A172 (cell line): ENCODE data around the gene AGPAT4. TPM values are rescaled to one million over a fixed set of nuclear protein-coding genes. Genes with fewer than 3 reads are reported as not detected.
"Not testable (repeated sequence)": the region's sequence is repeated elsewhere in the genome, so short reads cannot be mapped to it uniquely, and the experiment has no call there.

Experiments used
- DNase-seq: peaks from one replicate; pipeline ENCODE4 v3.0.0-alpha.2; 2015; ENCODE audit warnings: low spot score
- total RNA-seq: library from RNA; depleted of rRNA; stranded (reverse); fragments of >200 nt; shearing (Covaris generic); gene quantifications from 2 replicates; pipeline ENCODE4 v1.2.3, GENCODE V29; 2014

Gene AGPAT4
- total RNA-seq, 1 experiment from 2014 or later: 4.4 TPM

DNA sequence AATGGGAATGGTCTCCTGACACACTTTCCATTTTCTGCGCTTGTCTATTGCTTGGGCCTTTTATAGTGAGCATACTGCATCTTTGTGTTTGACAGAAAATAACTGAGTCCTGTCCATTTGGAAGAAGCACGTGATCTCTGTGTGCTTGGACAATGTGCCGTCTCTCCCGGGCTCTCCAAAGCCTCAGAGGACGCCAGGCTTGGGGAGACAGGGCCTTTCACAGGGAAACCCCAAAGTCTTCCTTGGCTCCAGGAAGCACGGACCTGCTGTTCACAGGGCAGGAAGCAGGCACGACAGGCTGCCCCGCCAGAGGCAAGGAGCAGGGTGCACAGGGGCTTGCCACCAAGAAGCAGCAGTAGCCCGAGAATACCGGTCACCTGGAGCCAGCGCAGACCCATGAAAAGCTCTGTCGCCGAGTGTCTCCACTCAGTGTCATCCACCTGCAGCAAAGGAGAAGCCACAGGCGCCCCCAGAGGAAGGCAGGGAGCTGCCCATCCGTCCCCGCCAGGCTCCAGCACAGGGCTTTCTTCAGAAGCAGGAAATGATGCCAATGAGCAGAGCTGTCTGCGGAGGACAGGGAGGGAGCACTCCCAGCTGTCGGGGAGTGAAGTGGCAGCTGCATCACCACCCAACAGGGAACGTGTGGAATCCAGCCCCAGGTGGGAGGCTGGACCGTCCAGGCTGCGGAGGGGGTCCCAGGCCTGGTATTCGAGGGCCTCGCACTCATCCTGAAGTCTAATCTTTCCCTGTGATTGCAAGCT is 135.1 kb downstream of the AGPAT4 start:
- DNase-seq: no peak

DNA sequence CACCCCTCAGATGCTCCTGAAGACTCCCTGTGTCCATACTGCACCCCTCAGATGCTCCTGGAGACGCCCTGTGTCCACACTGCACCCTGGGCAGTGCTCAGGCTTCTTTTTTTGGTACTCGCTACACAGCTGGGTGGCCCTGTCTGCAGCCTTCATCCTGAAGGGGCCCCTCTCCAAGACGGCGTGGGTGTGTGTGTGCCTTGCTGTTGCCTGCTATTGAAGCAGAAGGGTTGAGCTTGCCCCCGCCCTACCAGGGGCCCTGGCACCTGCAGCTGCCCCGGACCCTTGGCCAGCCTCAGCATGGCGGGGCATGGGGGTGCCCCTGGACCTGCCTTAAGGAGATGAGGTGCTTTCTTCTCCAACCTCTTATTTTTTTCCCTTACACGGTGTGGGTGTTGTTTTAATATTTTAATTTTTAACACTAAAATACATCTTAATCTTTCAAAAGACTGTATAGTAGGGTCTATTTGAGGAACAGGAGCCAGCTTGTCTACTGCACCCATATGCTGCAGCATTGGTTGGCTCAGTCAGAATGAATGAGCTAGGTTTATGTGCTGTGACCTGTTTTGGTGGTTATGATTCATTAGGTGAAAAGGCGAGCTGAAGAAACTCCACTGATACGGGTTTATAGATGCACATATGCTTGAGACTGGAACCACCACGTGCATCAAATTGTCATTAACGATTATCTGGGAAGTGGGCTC is 135.9 kb downstream of the AGPAT4 start:
- DNase-seq: peak; percentile 16

DNA sequence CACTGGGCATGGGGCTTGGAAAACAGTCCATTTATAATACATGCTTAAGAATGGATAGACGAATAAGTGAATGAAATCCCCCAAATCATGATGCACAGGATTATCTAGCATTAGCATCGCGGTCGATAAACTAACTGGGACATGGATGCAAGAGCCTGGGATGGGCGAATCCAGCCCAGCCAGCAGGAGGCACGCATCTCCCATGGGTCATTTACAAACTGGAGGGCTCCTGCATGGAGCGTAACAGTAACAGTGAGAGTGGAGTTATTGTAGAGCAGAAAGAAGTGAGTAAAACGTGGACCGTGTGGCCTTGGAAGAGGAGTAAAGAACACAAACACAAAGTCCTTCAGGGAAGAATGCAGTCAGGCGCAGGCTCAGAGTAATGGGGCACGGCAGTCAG is 136.5 kb downstream of the AGPAT4 start:
- DNase-seq: no peak

DNA sequence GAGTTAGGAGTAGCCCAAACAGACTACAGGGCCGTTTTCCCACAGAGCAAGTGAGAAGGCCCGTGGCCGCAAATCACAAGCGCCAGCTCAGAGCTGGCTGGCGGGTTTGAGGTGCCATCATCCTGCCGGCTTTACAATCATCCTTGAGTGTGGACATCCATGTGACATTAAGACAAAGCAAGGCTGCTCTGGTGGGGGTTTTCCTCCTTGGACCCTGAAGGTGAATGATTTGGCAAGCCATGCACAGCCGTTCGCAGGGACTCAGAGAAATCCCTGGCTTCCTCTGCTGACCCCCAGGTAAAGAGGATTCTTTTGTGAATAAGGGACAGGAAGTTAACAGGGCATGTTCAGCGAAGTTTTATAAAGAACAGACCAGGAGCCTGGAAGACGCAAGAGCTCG is 137.2 kb downstream of the AGPAT4 start:
- DNase-seq: no peak

DNA sequence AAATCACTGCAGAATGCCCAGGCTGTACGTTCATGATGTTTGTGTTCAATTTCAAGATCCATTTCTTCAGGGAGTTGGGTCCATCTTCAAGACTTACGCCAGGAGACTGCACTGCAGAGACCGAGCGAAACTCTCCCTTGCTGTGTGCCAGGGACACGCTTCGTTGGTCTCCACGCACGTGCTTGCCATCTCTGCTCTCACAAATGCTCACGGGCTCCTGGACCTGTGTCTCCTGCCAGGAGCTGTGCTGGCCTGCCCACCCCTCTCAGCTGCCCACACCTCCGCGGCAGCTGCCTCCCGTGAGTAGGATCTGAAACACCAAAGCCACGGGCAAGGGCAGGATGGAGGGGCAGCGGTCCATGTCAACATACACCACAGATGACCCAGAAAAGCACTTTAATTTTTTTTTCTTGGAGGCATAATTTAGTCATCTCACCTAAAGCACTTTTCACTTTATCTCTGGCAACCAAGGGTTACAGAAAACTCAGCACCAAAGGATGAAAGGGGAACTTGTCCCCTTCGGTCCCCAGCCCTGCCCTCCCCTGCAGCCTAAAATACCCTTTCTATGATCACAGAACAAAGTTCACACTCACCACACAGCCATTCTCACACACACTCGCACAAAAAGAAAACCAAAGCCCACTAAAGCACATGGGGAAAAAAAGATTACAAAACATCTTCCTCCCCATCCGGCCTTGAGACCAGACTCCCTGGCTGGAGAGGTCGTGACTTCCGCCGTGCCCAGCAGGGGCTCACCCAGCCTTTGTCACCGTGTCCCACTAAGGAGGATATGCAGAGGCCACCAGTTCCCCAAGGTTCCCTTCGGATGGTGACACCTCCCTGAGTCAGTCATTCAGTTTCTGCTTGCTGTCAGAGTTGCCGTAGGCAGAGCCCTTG is 137.9 kb downstream of the AGPAT4 start:
- no peak for DNase-seq

DNA sequence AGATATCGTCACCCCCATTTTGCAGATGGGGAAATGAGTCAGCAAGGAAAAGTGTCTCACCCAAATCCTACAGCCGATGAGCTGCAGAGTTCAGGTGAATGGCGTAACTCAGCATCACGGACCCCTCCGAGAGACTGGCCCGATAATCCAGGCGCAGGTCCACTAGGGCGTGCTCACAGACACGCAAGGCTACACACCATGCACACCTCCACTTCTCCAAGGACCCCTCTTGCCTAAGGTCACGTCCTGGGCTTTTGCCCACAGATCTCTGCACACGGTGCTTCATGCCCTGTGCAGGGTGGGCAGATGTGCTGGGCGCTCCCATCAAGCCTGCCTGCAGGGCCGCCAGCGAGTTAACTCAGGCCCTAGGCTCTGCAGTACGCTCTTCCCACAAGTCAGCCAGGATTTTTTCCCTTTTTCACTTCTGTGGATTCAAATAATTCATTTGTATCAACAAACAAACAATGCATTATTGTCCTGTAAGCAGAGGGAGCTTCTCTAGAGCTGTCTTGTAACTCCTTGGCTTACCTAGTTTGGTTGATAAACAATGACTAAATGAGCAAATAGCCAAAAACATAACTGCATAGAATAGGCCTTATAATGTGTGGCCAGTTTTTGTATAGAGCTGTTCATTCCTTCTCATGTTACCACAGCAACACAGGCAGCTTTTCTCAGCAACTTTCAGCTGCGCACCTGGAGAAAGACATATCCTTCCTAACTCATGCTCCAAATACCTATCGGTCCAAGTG is 139.1 kb downstream of the AGPAT4 start:
- DNase-seq: no peak

DNA sequence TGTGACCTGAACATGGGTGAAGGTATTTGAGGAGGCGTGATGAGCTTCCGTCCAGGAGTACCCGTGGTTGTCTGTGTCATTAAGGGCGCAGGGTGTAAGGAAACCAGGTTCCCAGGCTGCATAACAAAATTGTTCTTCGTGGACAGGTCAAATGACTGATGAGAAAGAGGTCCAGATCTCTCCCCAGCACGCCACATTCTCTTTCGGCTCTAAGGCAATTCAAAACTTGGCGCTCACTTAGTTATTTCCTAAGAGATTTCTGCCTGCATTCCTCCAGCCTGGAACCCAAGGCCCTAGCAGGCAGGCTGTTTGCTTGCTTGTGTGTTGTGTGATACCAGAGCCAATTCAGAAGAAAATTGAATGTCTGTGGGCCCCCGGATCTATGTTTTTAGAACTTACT is 139.9 kb downstream of the AGPAT4 start:
- no peak for DNase-seq

DNA sequence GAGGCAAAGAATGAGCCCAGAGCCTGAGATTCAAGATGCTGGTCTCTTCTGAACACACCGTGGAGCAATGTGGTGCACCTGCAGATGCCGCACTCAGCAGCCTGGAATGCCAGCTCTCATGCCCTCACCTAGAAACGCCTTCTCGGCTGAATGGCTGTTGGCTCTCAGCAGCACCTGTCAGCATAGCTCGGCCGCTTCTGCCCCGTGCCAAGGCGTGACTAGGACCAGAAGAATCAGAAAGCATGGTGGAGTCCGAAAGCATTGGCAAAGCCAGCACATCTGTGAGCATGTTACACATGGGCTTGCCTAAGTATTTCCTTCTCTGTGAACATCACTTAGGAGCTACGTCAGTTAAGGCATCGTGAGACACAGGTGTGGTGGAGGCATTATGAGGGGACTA is 141.5 kb downstream of the AGPAT4 start:
- no peak for DNase-seq

DNA sequence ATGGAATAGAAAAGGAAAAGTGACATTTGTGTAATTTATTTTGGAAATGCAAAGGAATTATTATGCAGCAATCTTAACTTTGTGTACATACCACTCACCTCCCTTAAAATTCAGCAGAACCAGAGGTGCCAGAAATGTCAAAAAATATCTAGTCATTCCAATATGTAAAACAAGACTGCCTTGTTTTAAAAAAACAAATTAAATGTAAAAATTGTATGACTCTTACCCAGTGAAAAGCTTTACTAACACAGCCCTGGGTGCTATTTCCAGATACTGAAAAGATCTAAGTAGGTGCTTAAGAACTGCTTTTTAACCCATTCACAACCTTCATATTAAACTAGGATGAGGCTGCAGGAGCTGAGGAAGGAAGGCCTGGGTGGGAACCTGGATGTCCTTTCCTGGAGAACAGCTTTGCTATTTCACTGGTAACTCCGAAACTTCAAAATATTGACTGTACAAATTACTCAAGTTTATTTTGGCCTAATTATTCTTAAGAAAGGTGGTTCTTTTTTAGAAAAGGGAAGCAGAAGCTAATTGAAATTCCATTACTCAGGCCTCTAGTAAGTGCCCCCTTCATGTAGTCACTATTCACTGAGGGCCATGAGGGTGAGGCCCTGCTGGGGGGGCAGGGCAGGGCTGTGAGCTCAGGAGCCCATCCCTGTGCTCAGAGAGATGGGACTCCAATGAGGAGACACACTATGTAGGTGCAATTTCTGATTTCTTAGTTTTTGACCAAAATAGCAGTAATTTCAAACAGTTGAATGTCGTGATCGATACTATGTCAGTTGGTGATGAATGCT is 142.7 kb downstream of the AGPAT4 start:
- DNase-seq: no peak

DNA sequence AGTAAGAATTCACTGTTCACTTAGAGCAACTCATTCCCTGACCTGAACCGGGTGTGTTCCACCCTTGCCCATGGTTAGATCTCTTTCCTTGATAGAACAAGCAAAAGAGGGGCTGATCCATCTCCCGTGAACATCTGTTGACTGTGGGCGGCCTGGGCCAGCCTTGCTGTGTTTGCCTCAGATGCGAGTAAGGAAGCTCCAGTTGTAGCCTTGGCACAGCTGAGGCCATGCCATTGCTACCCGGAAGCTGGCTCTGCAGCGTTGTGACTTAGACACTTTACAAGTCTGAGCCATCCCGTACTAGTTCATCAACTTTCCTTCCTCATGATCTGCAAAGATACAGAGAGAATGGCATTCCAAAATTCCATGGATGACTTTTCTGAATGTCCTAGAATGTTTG is 143.3 kb downstream of the AGPAT4 start:
- no peak for DNase-seq

DNA sequence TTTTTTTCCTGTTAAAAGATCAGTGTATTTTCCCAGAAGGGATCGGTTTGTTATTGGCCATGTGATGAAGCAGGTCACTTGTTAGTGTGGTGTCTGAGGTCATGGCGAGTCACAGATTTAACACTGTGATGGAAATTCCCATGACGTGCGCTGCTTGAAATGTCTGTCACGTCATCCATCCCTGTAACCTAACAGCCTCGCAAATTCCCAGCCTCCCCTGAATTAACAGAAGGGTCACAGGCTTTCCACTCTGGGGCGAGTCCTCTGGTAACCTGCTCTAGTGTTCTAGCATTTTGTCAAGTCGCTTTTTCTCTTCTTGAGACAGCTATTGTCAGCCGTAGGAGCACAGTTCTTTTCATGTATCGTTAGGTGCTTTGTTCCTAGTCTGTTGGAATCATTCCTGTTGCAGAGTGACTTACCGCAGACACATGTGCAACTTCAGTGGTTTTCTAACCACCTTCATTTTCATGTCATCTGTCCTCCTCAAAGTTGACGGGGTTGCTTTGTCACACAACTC is 145.1 kb downstream of the AGPAT4 start:
- peak; percentile 87 for DNase-seq

DNA sequence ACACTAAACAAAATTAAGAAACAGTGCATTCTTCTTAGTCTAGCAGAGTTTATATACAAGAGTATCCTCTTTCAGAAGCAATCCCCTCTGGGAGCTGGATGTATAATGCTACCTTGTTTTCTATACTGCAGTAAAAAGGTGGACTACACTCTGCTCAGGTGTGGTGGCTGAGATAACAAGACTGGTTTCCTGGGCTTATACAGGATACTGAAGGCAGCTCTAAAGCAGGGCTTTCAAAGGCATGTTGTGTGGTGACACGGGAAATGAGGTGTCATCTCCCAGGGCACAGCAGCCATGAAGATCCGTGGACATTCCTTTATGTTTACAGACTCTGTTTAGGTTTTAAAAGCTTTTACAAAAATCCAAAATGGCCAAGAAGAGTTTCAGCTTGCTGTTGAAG is 145.6 kb downstream of the AGPAT4 start:
- no peak for DNase-seq

DNA sequence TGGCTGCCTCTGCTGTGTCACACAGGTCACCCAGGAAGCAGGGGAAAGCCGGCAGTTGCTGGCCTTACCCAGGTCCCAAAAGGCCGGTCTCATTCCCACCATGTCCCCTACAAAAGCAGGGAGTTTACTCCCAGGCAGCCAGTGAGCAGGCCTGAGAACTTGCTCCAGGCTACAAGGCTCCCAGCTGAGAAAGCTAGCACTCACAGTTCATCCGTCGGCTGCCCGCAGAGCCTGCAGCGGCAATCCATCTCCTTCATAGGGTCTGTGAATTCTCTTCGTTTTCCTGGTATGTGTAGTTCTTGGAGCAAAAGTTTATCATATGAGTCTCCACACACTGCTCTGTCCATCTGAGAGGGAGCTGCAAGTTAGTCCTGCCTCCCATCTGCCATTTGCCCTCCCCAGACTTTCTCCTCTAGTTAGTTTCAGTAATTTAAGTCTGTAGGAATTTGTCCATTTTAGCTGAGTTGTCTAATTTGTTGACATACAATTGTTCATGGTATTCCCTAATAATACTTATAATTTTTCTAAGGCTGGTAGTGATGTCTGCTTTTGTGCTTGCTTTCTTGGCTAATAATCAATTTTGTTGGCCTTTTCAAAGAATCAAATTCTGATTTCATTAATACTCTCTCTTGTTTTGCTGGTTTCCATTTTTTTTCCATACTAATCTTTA is 146.7 kb downstream of the AGPAT4 start:
- DNase-seq: no peak

DNA sequence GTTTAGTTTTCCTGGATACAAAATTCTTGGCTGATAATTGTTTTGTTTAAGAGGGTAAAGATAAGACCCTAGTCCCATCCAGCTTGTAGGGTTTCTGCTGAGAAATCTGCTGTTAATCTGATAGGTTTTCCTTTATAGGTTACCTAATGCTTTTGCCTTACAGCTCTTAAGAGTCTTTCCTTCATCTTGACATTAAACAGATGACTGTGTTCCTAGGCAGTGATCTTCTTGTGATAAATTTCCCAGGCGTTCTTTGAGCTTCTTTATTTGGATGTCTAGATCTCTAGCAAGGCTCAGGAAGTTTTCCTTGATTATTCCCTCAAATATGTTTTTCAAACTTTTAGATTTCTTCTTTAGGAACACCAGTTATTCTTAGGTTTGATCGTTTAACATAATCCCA is 148.3 kb downstream of the AGPAT4 start:
- no peak for DNase-seq

DNA sequence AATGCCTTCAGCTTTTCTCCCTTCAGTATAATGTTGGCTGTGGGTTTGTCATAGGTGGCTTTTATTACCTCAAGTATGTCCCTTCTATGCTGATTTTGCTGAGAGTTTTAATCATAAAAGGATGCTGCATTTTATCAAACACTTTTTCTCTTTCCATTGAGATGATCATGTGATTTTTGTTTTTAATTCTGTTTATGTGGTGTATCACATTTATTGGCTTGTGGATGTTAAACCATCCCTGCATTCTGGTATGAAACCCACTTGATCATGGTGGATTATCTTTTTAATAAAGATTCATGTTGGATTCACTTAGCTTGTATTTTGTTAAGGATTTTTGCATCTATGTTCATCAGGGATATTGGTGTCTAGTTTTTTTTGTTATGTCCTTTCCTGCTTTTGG is 150.5 kb downstream of the AGPAT4 start:
- DNase-seq: not testable (repeated sequence)

DNA sequence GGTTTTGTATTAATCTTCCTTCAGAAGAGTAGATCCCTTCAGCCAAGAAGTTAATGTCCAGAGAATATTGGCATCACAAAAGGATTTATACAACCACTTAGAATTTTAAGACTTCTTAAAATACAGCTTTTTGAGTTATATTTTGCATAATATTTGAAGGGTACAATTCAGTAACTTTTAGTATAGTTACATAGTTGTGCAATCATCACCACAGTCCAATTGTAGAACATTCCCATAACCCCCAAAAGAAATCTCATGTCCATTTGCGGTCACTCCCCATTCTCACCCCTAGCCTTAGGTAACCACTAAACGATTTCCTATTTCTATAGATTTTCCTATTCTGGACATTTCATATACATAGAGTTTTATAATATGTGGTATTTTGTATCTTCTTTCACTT is 155.9 kb downstream of the AGPAT4 start:
- DNase-seq: no peak

DNA sequence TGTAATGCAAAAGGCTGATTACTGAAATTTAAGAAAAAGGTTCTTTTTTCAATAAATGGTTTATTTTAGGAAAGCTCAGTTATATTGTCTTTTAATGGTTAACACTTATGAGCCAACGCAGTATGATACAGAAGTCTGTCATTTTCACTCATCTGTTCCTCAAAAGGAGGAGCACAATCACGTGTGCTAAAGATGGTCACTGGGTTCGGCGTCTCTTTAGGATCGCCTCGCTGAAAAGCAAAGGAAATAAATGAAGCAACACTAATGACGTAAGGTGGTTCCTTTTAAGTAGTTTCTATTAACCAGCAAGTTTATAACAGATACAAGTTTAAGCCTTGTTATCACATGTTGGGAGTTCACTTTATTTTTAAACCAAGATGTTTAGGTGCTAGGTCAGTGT is 156.6 kb downstream of the AGPAT4 start:
- no peak for DNase-seq

DNA sequence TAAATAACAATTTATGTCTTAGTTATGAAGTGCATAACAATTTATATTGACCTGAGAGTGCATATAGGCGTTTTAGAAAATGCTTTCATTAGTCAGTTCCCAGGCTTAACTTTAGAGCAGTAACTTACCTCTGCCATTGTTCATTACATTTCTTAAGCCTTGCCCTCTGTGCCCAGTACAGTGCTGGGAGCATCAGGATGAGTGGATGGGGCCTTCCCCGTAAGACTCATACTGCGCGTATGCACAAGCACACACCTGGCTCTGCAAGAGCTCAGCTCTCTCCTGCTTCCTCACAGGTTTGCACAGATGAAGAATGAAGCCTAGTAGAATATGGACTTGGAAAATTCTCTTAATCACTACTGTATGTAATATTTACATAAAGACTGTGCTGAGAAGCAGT is 157.3 kb downstream of the AGPAT4 start:
- no peak for DNase-seq

DNA sequence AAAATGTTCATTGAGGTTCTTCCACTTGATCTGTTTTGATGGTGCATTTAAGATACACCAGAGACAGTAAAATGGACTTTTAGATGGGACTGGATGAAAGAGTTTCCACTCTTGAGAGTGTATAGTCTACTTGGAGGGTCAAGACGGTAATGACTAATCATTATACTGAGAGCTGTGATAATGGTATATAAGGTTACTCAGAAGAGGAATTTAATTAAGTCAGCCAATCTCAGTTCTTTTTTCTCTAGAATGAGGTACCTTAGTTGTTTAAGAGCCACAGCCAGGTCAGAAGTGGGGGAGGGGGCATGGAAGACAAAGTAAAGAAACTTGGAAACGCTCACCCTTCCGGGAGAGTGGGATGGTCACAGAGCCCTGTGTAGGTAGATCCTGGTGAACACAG is 158.4 kb downstream of the AGPAT4 start:
- DNase-seq: no peak

DNA sequence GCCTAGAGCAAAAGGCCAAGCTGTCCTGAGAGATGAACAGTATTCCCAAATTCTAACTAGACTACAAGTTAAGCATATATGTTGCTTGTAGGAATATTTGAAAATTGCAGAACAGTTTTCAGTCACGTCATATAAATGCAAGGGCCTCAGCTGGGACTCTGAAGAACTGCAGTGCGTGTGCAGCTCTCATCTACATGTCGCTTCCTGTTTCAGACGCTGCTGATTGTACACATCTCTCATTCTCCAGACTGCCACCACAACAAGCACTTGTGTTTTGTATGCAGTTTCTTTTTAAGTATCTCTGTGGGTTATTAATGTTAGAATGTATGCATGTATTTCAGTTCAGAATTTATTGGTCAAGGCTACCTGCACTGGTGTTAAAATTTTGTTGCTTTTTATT is 162.6 kb downstream of the AGPAT4 start:
- no peak for DNase-seq
